IPS-15b (cell line): ENCODE data around the gene PRKCE.

Source experiments
- H3K27me3 ChIP-seq: one replicate; pipeline ENCODE4 v1.6.1; 2013; ENCODE audit warnings: low read length; ENCODE audit not compliant: control insufficient read depth, insufficient read depth
- H3K36me3 ChIP-seq: one replicate; pipeline ENCODE4 v1.6.1; 2013; ENCODE audit warnings: low read length; ENCODE audit not compliant: control insufficient read depth, insufficient read depth
- H3K4me1 ChIP-seq: one replicate; pipeline ENCODE4 v1.6.1; 2013; ENCODE audit warnings: mild to moderate bottlenecking, low read length; ENCODE audit not compliant: control insufficient read depth, insufficient read depth
- H3K4me3 ChIP-seq: one replicate; pipeline ENCODE4 v1.5.1; 2013; ENCODE audit warnings: low read depth, low read length
- H3K9ac ChIP-seq: one replicate; pipeline ENCODE4 v1.6.1; 2013; ENCODE audit warnings: low read depth, mild to moderate bottlenecking, low read length
- H3K9me3 ChIP-seq: one replicate; pipeline ENCODE4 v1.6.1; 2013; ENCODE audit warnings: mild to moderate bottlenecking, low read length; ENCODE audit not compliant: control insufficient read depth, insufficient read depth

PRKCE gene

DNA sequence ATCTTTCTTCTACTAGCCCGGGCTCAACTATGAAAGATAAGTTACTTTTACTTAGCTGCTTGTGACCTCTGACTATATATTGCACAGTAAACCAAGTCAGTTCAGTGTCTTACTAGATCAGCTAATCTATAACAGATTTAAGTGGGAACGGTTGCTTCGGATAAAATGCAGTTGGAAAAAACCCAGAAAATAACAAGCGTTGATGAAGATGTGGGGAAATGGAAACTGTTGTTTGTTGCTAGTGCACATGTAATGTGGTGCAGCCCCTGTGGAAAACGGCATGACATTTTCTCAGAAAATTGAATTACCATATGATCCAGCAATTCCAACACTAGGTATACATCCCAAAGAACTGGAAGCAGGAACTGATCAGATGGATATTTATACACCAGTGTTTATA is 248.5 kb downstream of the PRKCE start:
- Histone ChIP-seq H3K4me1 (no peaks in the 10 kb centered on the region), H3K4me3 (no peak overlapping the region), H3K27me3 (no peaks in the 10 kb centered on the region), H3K9me3 (no peaks in the 10 kb centered on the region), H3K36me3 (no peaks in the 10 kb centered on the region), H3K9ac (no peak overlapping the region)

DNA sequence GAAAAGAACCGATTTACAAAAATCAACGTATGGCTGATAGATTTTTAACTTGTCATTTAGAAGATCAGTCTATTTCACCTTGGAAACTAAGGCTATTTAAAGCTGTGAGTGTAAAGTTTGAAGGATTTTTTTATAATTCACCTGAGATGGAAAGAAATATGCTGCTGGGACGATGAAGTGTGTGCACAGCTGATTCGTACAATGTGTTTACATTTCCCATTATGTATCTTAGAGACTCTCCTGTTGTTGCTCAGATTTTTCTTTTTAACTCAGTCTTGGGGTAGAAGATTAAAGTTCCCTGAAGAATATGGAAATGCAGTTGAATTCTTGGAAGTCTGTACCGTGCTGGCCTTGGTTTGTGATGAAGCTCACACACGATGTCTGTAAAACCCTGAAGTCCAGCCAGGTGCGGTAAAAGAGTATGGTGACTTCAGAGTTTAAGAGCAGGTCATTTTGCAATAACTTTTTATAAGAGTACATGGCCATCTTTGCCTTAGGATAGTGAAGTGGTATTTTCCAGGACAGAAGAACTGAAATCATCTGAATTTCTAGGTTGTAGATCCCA is 250.1 kb downstream of the PRKCE start:
- Histone ChIP-seq H3K36me3 (no peaks in the 10 kb centered on the region), H3K27me3 (no peaks in the 10 kb centered on the region), H3K4me3 (no peak overlapping the region), H3K9ac (no peak overlapping the region), H3K4me1 (no peaks in the 10 kb centered on the region), H3K9me3 (no peaks in the 10 kb centered on the region)

DNA sequence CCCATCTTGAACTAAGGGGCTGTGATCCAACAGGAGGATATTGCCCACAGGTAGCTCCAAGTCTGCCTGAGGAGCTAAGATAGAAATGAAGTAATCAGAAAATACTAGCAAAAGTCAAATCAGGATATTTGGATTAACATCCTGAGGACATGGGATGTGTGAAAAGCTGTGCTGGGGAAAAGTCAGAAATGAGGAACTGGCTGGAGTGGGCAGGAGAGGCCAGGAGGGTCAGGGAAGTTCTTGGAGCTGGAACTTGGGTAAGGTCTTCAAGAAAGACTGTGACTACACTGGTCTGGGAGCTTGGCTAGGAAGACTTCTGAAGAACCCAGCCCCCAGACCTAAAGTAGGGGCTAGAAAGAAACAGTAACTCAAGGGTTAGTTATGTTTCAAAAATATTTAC is 250.9 kb downstream of the PRKCE start:
- Histone ChIP-seq H3K4me3 (no peak overlapping the region), H3K27me3 (no peaks in the 10 kb centered on the region), H3K4me1 (no peaks in the 10 kb centered on the region), H3K9ac (no peak overlapping the region), H3K36me3 (no peaks in the 10 kb centered on the region), H3K9me3 (no peaks in the 10 kb centered on the region)

DNA sequence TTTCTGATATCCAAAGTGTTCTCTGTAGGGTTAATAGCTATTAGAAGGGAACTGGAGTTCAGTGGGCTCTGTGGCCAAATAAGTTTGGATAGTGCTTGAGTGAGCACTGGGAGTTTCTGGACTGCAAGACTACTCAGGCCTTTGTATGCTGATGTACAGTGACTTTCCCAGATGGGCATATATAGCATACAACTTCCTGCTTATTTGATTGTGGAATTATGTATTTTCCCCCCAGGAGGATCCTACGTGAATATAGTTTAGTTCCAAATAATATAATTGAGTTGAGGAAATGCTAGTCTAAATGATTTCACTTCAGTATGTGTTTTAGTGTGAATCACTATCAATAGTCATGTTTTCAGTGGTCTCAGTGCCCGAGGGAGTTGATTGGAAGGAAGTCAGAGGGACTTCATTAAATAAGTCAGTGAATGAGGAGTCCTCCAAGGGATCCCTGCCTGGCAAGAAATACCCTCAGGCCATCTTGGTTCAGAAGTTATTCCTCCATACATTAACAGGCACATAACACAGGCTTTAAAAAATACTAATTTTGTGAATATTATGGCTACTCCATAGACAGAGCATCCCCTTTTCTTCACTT is 251.4 kb downstream of the PRKCE start:
- H3K9me3 ChIP-seq = no peaks in the 10 kb centered on the region
- no peaks in the 10 kb centered on the region for H3K27me3 ChIP-seq
- no peaks in the 10 kb centered on the region for H3K36me3 ChIP-seq
- no peaks in the 10 kb centered on the region for H3K4me1 ChIP-seq
- no peak overlapping the region for H3K4me3 ChIP-seq
- H3K9ac ChIP-seq = no peak overlapping the region

DNA sequence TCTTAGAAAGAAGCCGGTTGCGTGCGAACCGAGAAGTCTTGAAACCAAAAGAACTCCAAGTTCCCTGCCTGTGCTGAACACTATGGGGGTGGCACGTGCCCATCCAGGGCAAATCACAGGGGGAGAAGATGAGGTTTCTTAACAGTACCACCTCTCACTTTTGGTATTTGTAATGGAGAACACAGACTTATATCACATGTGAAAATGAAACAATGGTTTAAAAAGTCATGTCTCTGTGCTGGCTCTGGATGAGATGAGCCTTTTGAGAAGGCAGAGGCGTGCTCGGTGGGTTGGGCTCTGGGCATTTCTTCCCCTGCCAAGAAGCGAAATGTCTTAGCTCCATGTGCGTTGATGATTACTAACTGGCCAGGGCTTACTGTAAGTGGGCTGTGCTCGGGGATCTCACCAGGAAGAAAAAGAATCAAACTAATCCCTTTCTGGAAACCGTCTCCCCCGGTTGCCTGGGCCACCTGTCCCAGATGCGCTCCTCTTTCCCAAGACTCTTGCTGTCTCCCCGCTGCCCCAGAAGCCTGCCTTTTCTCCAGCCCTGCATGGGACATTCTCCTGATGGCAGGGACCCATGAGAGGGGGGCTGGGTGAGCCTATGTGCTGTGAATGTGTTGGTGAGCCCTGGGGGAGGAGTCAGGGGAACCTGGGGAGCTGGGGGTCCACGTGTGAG is 252.9 kb downstream of the PRKCE start:
- Histone ChIP-seq H3K9ac (no peak overlapping the region), H3K4me3 (no peak overlapping the region), H3K4me1 (no peaks in the 10 kb centered on the region), H3K36me3 (no peaks in the 10 kb centered on the region), H3K9me3 (no peaks in the 10 kb centered on the region), H3K27me3 (no peaks in the 10 kb centered on the region)

DNA sequence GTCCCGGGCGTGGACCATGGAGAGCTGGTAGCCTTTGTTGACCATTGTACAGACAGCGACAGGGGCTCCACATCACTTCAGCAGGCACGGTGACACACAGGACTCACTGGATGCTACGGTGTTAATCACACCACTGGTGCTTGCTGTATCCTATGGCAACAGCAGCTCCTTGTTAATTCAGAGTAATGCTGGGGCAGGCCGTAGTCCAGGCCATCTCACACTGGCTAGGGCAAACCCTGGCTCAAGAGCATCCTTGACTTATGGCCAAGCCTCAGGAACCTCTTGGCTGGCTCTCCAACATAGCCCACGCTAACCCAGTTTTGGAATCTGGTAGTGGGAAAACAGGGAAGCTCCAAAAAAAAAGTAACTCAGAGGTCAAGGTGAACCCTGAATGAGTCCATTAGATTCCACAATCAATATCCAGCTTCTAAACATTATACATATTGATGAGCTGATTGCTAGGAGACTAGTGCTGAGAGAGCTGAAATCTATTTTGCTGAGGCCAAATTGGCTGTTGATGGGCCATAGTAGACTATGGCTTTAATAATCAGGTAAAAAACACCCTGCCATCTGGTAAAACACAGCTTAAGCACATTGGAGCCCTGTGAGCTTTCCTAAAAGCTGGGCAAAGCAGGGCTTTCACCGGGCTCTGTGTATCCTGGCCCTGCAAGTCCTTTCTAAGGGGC is 253.6 kb downstream of the PRKCE start:
- H3K4me3 ChIP-seq = no peak overlapping the region
- no peaks in the 10 kb centered on the region for H3K9me3 ChIP-seq
- no peaks in the 10 kb centered on the region for H3K27me3 ChIP-seq
- no peaks in the 10 kb centered on the region for H3K36me3 ChIP-seq
- H3K9ac ChIP-seq = no peak overlapping the region
- no peaks in the 10 kb centered on the region for H3K4me1 ChIP-seq

DNA sequence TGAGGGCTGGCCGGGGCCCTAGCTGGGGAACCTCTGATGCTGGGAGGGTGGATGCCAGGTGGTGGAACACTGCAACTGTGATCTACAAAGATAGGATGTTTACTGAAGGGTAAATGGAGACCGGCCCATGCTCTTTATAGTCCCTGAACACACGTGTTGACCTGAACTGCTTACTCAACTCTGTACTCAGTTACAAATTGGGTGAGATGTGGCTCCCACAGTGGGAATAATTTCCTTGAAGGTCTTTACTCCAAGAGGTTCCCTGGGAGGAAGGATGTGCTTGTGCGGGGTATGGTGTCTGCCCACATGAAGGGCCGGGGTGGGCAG is 254.1 kb downstream of the PRKCE start:
- H3K4me3 ChIP-seq = no peak overlapping the region
- H3K36me3 ChIP-seq = no peaks in the 10 kb centered on the region
- no peaks in the 10 kb centered on the region for H3K9me3 ChIP-seq
- H3K4me1 ChIP-seq = no peaks in the 10 kb centered on the region
- no peak overlapping the region for H3K9ac ChIP-seq
- no peaks in the 10 kb centered on the region for H3K27me3 ChIP-seq

DNA sequence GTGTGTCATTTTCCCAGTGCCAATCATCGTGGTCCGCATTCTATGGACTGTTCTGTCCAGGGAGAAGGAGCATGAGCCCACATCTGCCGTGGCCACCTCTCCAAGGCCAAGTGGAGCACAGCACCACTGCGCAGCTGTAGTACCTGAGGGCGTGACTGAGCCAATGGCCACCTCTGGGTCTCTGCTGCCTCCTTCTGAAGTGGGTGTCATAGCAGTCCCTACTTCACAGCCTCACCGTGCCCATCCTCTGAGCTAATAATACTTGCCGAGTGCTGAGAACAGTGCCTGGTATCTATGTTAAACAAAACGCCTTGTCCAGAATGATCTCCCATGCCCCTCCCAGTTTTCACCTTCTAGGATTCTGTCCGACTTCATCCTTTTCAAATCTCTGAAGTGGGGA is 256.1 kb downstream of the PRKCE start:
- Histone ChIP-seq H3K36me3 (no peaks in the 10 kb centered on the region), H3K4me3 (no peak overlapping the region), H3K27me3 (no peaks in the 10 kb centered on the region), H3K9ac (no peak overlapping the region), H3K9me3 (no peaks in the 10 kb centered on the region), H3K4me1 (no peaks in the 10 kb centered on the region)

DNA sequence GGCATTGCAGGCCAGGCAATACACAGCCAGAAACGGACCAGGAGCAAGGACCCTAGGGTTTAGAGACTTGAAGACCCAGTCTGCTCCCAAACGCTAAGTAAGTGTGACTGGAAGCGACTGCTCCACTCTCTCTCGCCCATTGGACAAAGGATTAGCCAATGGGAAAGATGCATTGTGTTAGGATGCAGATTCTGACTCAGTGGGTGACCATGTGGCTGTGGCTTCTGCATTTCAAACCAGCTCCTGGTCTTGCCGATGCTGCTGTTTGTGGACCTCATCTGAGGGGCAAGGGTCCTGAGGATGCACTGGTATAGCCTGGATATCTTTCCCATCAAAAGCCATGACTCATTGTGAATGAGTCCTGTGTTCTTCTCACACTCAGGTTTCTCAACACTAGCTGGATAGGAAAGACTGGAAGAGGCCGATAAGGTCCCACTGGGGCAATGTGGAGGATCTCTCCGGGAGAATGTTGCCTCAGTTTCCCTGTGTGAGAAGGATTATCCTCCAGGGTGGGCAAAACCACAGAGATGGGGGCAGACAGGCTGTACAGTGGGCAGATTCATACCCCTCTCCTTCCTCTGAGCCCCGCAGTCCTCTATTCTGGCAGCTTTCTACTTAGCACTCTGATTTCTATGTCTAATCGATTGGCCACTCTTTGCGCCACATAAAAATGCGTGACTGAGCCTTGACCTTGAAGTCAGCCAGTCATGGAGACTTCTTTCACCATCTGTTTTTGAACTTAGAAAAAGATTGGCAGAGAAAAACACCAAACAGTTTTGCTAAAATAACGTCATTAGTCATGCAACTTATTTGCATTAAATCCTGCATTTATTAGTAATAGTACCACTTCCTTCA is 257.1 kb downstream of the PRKCE start:
- H3K27me3 ChIP-seq = no peaks in the 10 kb centered on the region
- no peaks in the 10 kb centered on the region for H3K9me3 ChIP-seq
- no peak overlapping the region for H3K4me3 ChIP-seq
- no peaks in the 10 kb centered on the region for H3K4me1 ChIP-seq
- H3K36me3 ChIP-seq = no peaks in the 10 kb centered on the region
- no peak overlapping the region for H3K9ac ChIP-seq

DNA sequence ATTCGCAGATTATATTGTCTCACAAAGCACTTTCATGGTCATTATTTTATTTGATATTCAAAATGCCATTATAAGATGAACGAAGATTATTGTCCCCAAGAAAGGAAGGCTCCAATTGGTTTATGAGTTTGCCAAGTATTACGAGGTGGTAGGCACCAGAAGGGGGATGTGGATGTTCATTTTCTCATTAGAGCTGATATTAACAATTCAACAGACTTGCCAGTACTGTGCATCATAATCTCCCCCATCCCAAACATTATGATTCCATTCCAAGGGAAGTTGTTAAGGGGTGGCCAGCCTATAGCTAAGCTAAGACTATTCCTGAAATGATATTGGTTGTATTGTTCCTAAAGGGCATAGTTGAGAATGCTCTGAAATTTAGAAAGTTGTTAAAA is 257.7 kb downstream of the PRKCE start:
- H3K9me3 ChIP-seq = no peaks in the 10 kb centered on the region
- no peak overlapping the region for H3K4me3 ChIP-seq
- no peak overlapping the region for H3K9ac ChIP-seq
- H3K36me3 ChIP-seq = no peaks in the 10 kb centered on the region
- no peaks in the 10 kb centered on the region for H3K27me3 ChIP-seq
- H3K4me1 ChIP-seq = no peaks in the 10 kb centered on the region

DNA sequence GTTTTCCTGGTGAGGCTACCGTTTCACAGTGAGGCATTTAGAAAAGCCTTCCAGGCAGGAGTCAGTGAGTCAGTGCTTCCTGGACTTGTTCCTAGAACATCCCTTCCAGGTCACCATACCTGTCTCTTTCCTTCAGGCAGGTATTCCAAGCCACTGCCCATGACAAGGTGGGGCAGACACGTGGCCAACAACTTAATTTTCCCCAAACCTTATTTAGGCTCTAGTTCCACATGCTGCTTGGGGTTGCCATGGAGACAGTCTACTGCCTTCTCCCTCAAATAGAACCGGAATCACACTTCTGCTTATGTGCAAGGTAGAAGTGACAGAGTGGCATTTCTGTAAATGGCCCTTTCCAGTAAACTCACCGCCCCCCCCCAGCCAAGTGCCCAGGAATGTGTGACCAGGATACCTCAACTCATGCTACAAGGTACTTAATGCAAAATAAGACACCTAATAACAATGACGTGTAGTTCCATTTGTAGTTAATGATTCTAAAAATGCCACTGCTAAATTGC is 258.3 kb downstream of the PRKCE start:
- Histone ChIP-seq H3K27me3 (no peaks in the 10 kb centered on the region), H3K36me3 (no peaks in the 10 kb centered on the region), H3K9me3 (no peaks in the 10 kb centered on the region), H3K9ac (no peak overlapping the region), H3K4me1 (no peaks in the 10 kb centered on the region), H3K4me3 (no peak overlapping the region)
